ENCODE measurements around the gene UBC.
A peak's percentile ranks its signal among the peaks of the same experiment; 100 is the strongest.
"Not testable (repeated sequence)": the region's sequence is repeated elsewhere in the genome, so short reads cannot be mapped to it uniquely, and the experiment has no call there.

The UBC gene

GRCh38 chr12:124930586-124930985 lies 16.1 kb upstream of the UBC start:
- no peak for DNase-seq

- DNase-seq, result no peak
These were observed 15.4 kb upstream of the UBC start for GRCh38 chr12:124929649-124930419.

- DNase-seq, result no peak
These were observed 14.6 kb upstream of the UBC start for GRCh38 chr12:124928912-124929530.

- peak in 1 of 5 experiments; percentile 49 for DNase-seq
These were observed 13.9 kb upstream of the UBC start for GRCh38 chr12:124928095-124928911.

- DNase-seq, result peak; percentile 65 to 92 (median 87)
These were observed 13.0 kb upstream of the UBC start for GRCh38 chr12:124927201-124928094.

GRCh38 chr12:124925782-124926181 lies 11.3 kb upstream of the UBC start:
- not testable (repeated sequence) for DNase-seq

GRCh38 chr12:124925117-124925516 lies 10.7 kb upstream of the UBC start:
- DNase-seq, result no peak

- no peak for DNase-seq
These were observed 9.7 kb upstream of the UBC start for GRCh38 chr12:124923905-124924734.

GRCh38 chr12:124921200-124922031 lies 7.0 kb upstream of the UBC start:
- peak in 4 of 5 experiments; percentile 45 to 99 (median 61) for DNase-seq

- DNase-seq, result peak in 1 of 5 experiments; percentile 40
These were observed 6.0 kb upstream of the UBC start for GRCh38 chr12:124920353-124920935.

- peak in 3 of 5 experiments; percentile 33 to 92 (median 47) for DNase-seq
These were observed 5.3 kb upstream of the UBC start for GRCh38 chr12:124919521-124920352.

GRCh38 chr12:124918622-124918988 lies 4.2 kb upstream of the UBC start:
- DNase-seq, result not testable (repeated sequence)

GRCh38 chr12:124917841-124918621 lies 3.6 kb upstream of the UBC start:
- no peak for DNase-seq

GRCh38 chr12:124917135-124917840 lies 2.8 kb upstream of the UBC start:
- peak; percentile 83 to 99 (median 93) for DNase-seq

- DNase-seq, result peak in 1 of 5 experiments; percentile 79
These were observed 2.1 kb upstream of the UBC start for GRCh38 chr12:124916374-124917134.

All from T-helper 2 cell (primary cell).